ENCODE measurements around the gene ABCD2. TPM values are rescaled to one million over a fixed set of nuclear protein-coding genes. Genes with fewer than 3 reads are reported as not detected.
A peak's percentile ranks its signal among the peaks of the same experiment; 100 is the strongest.
"Not testable (repeated sequence)": the region's sequence is repeated elsewhere in the genome, so short reads cannot be mapped to it uniquely, and the experiment has no call there.

The ABCD2 gene
- total RNA-seq, 2 experiments from 2014 or later = 23.5 TPM

- Mint-ChIP-seq H3K36me3 (ENCODE audit: low read depth) (peaks cover 28% of the 10 kb centered on the region), H3K4me1 (peaks cover 55% of the 10 kb centered on the region)
- H3K27me3 Mint-ChIP-seq, POLR2A ChIA-PET, DNase-seq, H3K4me3 Mint-ChIP-seq, CTCF ChIA-PET, H3K27ac Mint-ChIP-seq, H3K9me3 Mint-ChIP-seq: not testable (repeated sequence)
Observed at GRCh38 chr12:39623160-39623559, 3.6 kb upstream of the ABCD2 start.

- DNase-seq = peak; percentile 26
- peak overlapping the region; percentile 30 for H3K4me3 Mint-ChIP-seq
- POLR2A ChIA-PET = no interaction called here
Observed at GRCh38 chr12:39622306-39622705, 2.7 kb upstream of the ABCD2 start.

GRCh38 chr12:39621670-39622069 lies 2.1 kb upstream of the ABCD2 start:
- Mint-ChIP-seq H3K9me3 (peaks cover 3% of the 10 kb centered on the region), H3K27me3 (no peaks in the 10 kb centered on the region), H3K4me1 (peaks cover 41% of the 10 kb centered on the region), H3K4me3 (peak overlapping the region; percentile 30), H3K27ac (no peak overlapping the region), H3K36me3 (ENCODE audit: low read depth) (peaks cover 27% of the 10 kb centered on the region)
- DNase-seq = no peak
- ChIA-PET POLR2A (interaction anchor here (0.6 kb wide), 1 partner anchor 9 kb away, joined by 3 read pairs; no protein-coding TSS in a partner anchor), CTCF (interaction anchor here (1.1 to 2.5 kb wide), 4 partner anchors 10 to 29 kb away, joined by 3 to 6 read pairs (median 4); no protein-coding TSS in a partner anchor)

More at GRCh38 chr12:39622306-39622705, 2.7 kb upstream of the ABCD2 start:
- Mint-ChIP-seq H3K27me3 (no peaks in the 10 kb centered on the region), H3K9me3 (peaks cover 3% of the 10 kb centered on the region), H3K27ac (no peak overlapping the region), H3K4me1 (peaks cover 47% of the 10 kb centered on the region), H3K36me3 (ENCODE audit: low read depth) (peaks cover 24% of the 10 kb centered on the region)
- CTCF ChIA-PET = interaction anchor here (0.9 to 2.5 kb wide), 3 partner anchors 9 to 21 kb away, joined by 3 to 6 read pairs (median 4); no protein-coding TSS in a partner anchor

GRCh38 chr12:39620659-39621658 lies 1.4 kb upstream of the ABCD2 start:
- Mint-ChIP-seq H3K36me3 (ENCODE audit: low read depth) (peaks cover 24% of the 10 kb centered on the region), H3K9me3 (peaks cover 3% of the 10 kb centered on the region), H3K4me1 (peaks cover 38% of the 10 kb centered on the region), H3K4me3 (no peak overlapping the region), H3K27ac (no peak overlapping the region), H3K27me3 (no peaks in the 10 kb centered on the region)
- ChIA-PET POLR2A (interaction anchor here (0.6 kb wide), 2 partner anchors 8 to 36 kb away, joined by 3 to 4 read pairs; no protein-coding TSS in a partner anchor), CTCF (interaction anchor here (0.9 to 2.5 kb wide), 4 partner anchors 10 to 28 kb away, joined by 3 to 6 read pairs (median 3); no protein-coding TSS in a partner anchor)
- peak; percentile 47 for DNase-seq

- H3K4me1 Mint-ChIP-seq = peaks cover 29% of the 10 kb centered on the region
- no peaks in the 10 kb centered on the region for H3K27me3 Mint-ChIP-seq
- POLR2A ChIA-PET = interaction anchor here (0.7 to 1.0 kb wide), 2 partner anchors 9 to 10 kb away, joined by 3 read pairs; no protein-coding TSS in a partner anchor
- no peak overlapping the region for H3K27ac Mint-ChIP-seq
- no peaks in the 10 kb centered on the region for H3K9me3 Mint-ChIP-seq
- CTCF ChIA-PET = interaction anchor here (0.7 to 1.7 kb wide), 10 partner anchors 10 to 177 kb away, joined by 3 to 9 read pairs (median 4); partner anchors contain the start of gene KIF21A
- peaks cover 22% of the 10 kb centered on the region for H3K36me3 Mint-ChIP-seq (ENCODE audit: low read depth)
- DNase-seq = peak; percentile 40
- no peak overlapping the region for H3K4me3 Mint-ChIP-seq
Observed at GRCh38 chr12:39619316-39619659, 315 bp downstream of the ABCD2 start.

GRCh38 chr12:39618701-39619100 lies 902 bp downstream of the ABCD2 start:
- H3K9me3 Mint-ChIP-seq = peaks cover 3% of the 10 kb centered on the region
- CTCF ChIA-PET = interaction anchor here (1.4 to 1.7 kb wide), 4 partner anchors 10 to 65 kb away, joined by 4 to 9 read pairs (median 4); no protein-coding TSS in a partner anchor

GRCh38 chr12:39617887-39618286 lies 1.7 kb downstream of the ABCD2 start:
- Mint-ChIP-seq H3K9me3 (peaks cover 5% of the 10 kb centered on the region), H3K4me3 (no peak overlapping the region), H3K27ac (no peak overlapping the region), H3K27me3 (no peaks in the 10 kb centered on the region), H3K36me3 (ENCODE audit: low read depth) (peaks cover 33% of the 10 kb centered on the region), H3K4me1 (peaks cover 33% of the 10 kb centered on the region)
- DNase-seq = no peak
- CTCF ChIA-PET = interaction anchor here (1.1 kb wide), 1 partner anchor 14 kb away, joined by 3 read pairs; no protein-coding TSS in a partner anchor
- POLR2A ChIA-PET = no interaction called here

More at GRCh38 chr12:39618701-39619100, 902 bp downstream of the ABCD2 start:
- no peaks in the 10 kb centered on the region for H3K27me3 Mint-ChIP-seq
- no peak overlapping the region for H3K27ac Mint-ChIP-seq
- H3K4me1 Mint-ChIP-seq = peaks cover 32% of the 10 kb centered on the region
- no peak overlapping the region for H3K4me3 Mint-ChIP-seq
- POLR2A ChIA-PET = no interaction called here
- no peak for DNase-seq
- H3K36me3 Mint-ChIP-seq (ENCODE audit: low read depth) = peaks cover 28% of the 10 kb centered on the region

GRCh38 chr12:39616666-39617065 lies 2.9 kb downstream of the ABCD2 start:
- Mint-ChIP-seq H3K27me3 (no peaks in the 10 kb centered on the region), H3K36me3 (ENCODE audit: low read depth) (peaks cover 40% of the 10 kb centered on the region), H3K9me3 (peaks cover 5% of the 10 kb centered on the region), H3K4me3 (peak overlapping the region; percentile 82), H3K4me1 (peaks cover 32% of the 10 kb centered on the region), H3K27ac (peak overlapping the region; percentile 58)
- ChIA-PET POLR2A (no interaction called here), CTCF (interaction anchor here (1.1 kb wide), 1 partner anchor 15 kb away, joined by 3 read pairs; no protein-coding TSS in a partner anchor)
- no peak for DNase-seq

- POLR2A ChIA-PET = no interaction called here
- peaks cover 45% of the 10 kb centered on the region for H3K36me3 Mint-ChIP-seq (ENCODE audit: low read depth)
- peak overlapping the region; percentile 82 for H3K4me3 Mint-ChIP-seq
- H3K9me3 Mint-ChIP-seq = peaks cover 5% of the 10 kb centered on the region
- DNase-seq = no peak
- no peaks in the 10 kb centered on the region for H3K27me3 Mint-ChIP-seq
- CTCF ChIA-PET = no interaction called here
- H3K27ac Mint-ChIP-seq = peak overlapping the region; percentile 58
- H3K4me1 Mint-ChIP-seq = peaks cover 33% of the 10 kb centered on the region
Observed at GRCh38 chr12:39616251-39616650, 3.4 kb downstream of the ABCD2 start.

GRCh38 chr12:39613525-39613924 lies 6.1 kb downstream of the ABCD2 start:
- POLR2A ChIA-PET = no interaction called here
- Mint-ChIP-seq H3K4me1 (peaks cover 46% of the 10 kb centered on the region), H3K36me3 (ENCODE audit: low read depth) (peaks cover 67% of the 10 kb centered on the region), H3K9me3 (peaks cover 5% of the 10 kb centered on the region), H3K27me3 (no peaks in the 10 kb centered on the region), H3K4me3 (peak overlapping the region; percentile 75), H3K27ac (no peak overlapping the region)
- CTCF ChIA-PET = interaction anchor here (0.6 kb wide), 1 partner anchor 11 kb away, joined by 4 read pairs; no protein-coding TSS in a partner anchor
- no peak for DNase-seq

- no peak overlapping the region for H3K4me3 Mint-ChIP-seq
- H3K27me3 Mint-ChIP-seq = no peaks in the 10 kb centered on the region
- no peak for DNase-seq
- peaks cover 72% of the 10 kb centered on the region for H3K36me3 Mint-ChIP-seq (ENCODE audit: low read depth)
- peaks cover 5% of the 10 kb centered on the region for H3K9me3 Mint-ChIP-seq
- H3K4me1 Mint-ChIP-seq = peaks cover 49% of the 10 kb centered on the region
- H3K27ac Mint-ChIP-seq = no peak overlapping the region
- CTCF ChIA-PET = no interaction called here
- POLR2A ChIA-PET = interaction anchor here (0.6 kb wide), 1 partner anchor 10 kb away, joined by 3 read pairs; no protein-coding TSS in a partner anchor
Observed at GRCh38 chr12:39612250-39612649, 7.4 kb downstream of the ABCD2 start.

GRCh38 chr12:39611818-39612217 lies 7.8 kb downstream of the ABCD2 start:
- Mint-ChIP-seq H3K4me1 (peaks cover 53% of the 10 kb centered on the region), H3K4me3 (no peak overlapping the region), H3K36me3 (ENCODE audit: low read depth) (peaks cover 74% of the 10 kb centered on the region), H3K27ac (no peak overlapping the region), H3K9me3 (peaks cover 5% of the 10 kb centered on the region), H3K27me3 (no peaks in the 10 kb centered on the region)
- ChIA-PET POLR2A (no interaction called here), CTCF (no interaction called here)
- DNase-seq = no peak

Data from activated CD4-positive, alpha-beta T cell treated with anti-CD3 and anti-CD28 coated beads, Interleukin-2, amount 10 ng/mL, durations not matched to agents 7 days and 5 days (primary cell).